Activated T-helper 1 cell treated with anti-CD3 and anti-CD28 coated beads, Interleukin-12 subunit alpha, Interleukin-12 subunit beta, Interleukin-2, Interleukin-4 antibody, amounts not matched to agents 30 ng/mL and 10 ng/mL and 1 ng/mL, durations not matched to agents 14 hours and 24 hours and 36 hours (primary cell): ENCODE measurements around the gene STX18. TPM values are rescaled to one million over a fixed set of nuclear protein-coding genes. Genes with fewer than 3 reads are reported as not detected.
"Not testable (repeated sequence)": the region's sequence is repeated elsewhere in the genome, so short reads cannot be mapped to it uniquely, and the experiment has no call there.

Experiments
- DNase-seq: peaks from one replicate; pipeline ENCODE4 v3.0.0; 2021; ENCODE audit warnings: low spot score
- H3K27ac Mint-ChIP-seq: one replicate; pipeline ENCODE4 v1.8.0; 2021; ENCODE audit warnings: mild to moderate bottlenecking, mixed read lengths
- H3K27me3 Mint-ChIP-seq: one replicate; pipeline ENCODE4 v1.8.0; 2022; ENCODE audit warnings: mild to moderate bottlenecking, moderate library complexity, mixed read lengths; ENCODE audit not compliant: insufficient read depth
- H3K36me3 Mint-ChIP-seq: one replicate; pipeline ENCODE4 v1.8.0; 2021; ENCODE audit warnings: low read depth, mixed read lengths
- H3K4me1 Mint-ChIP-seq: one replicate; pipeline ENCODE4 v1.8.0; 2021; ENCODE audit warnings: low read depth, mixed read lengths
- H3K4me3 Mint-ChIP-seq: one replicate; pipeline ENCODE4 v1.8.0; 2021; ENCODE audit warnings: mild to moderate bottlenecking, moderate library complexity, mixed read lengths
- H3K9me3 Mint-ChIP-seq: one replicate; pipeline ENCODE4 v1.8.0; 2021; ENCODE audit warnings: mixed read lengths
- intact Hi-C: fragments of 100-400 bp; cut with micrococcal nuclease; formaldehyde crosslinking; loops from one replicate; pipeline ENCODE4 v1.15.1; 2024
- total RNA-seq: library from RNA; stranded (reverse); gene quantifications from 2 replicates; pipeline ENCODE4 v1.2.3, GENCODE V29; 2022

The STX18 gene
- total RNA-seq, 1 donor from 2014 or later = 35.4 TPM

- peaks cover 3% of the 10 kb centered on the region for H3K36me3 Mint-ChIP-seq
- intact Hi-C loops = no loop called here
- H3K9me3 Mint-ChIP-seq = no peaks in the 10 kb centered on the region
- DNase-seq = no peak
- H3K4me1 Mint-ChIP-seq = peaks cover 4% of the 10 kb centered on the region
- no peak overlapping the region for H3K27ac Mint-ChIP-seq
- H3K4me3 Mint-ChIP-seq = no peak overlapping the region
- H3K27me3 Mint-ChIP-seq = no peaks in the 10 kb centered on the region
Observed at GRCh38 chr4:4519297-4519894, 22.5 kb downstream of the STX18 start.

- no peaks in the 10 kb centered on the region for H3K27me3 Mint-ChIP-seq
- H3K9me3 Mint-ChIP-seq = no peaks in the 10 kb centered on the region
- no peak for DNase-seq
- H3K27ac Mint-ChIP-seq = no peak overlapping the region
- H3K4me3 Mint-ChIP-seq = no peak overlapping the region
- H3K36me3 Mint-ChIP-seq = peaks cover 2% of the 10 kb centered on the region
- intact Hi-C loops = no loop called here
- no peaks in the 10 kb centered on the region for H3K4me1 Mint-ChIP-seq
Observed at GRCh38 chr4:4518747-4519146, 23.1 kb downstream of the STX18 start.

- Mint-ChIP-seq H3K9me3 (no peaks in the 10 kb centered on the region), H3K4me1 (no peaks in the 10 kb centered on the region), H3K27me3 (no peaks in the 10 kb centered on the region), H3K4me3 (no peak overlapping the region), H3K27ac (no peak overlapping the region), H3K36me3 (peaks cover 4% of the 10 kb centered on the region)
- DNase-seq = no peak
- intact Hi-C loops = no loop called here
Observed at GRCh38 chr4:4514786-4515185, 27.1 kb downstream of the STX18 start.

GRCh38 chr4:4512282-4512681 is 29.6 kb downstream of the STX18 start:
- no peaks in the 10 kb centered on the region for H3K27me3 Mint-ChIP-seq
- intact Hi-C loops = no loop called here
- no peaks in the 10 kb centered on the region for H3K4me1 Mint-ChIP-seq
- no peaks in the 10 kb centered on the region for H3K9me3 Mint-ChIP-seq
- H3K36me3 Mint-ChIP-seq = peaks cover 4% of the 10 kb centered on the region
- H3K27ac Mint-ChIP-seq = no peak overlapping the region
- no peak for DNase-seq
- no peak overlapping the region for H3K4me3 Mint-ChIP-seq

- intact Hi-C loops, H3K36me3 Mint-ChIP-seq, H3K9me3 Mint-ChIP-seq, H3K27ac Mint-ChIP-seq, H3K27me3 Mint-ChIP-seq, DNase-seq, H3K4me1 Mint-ChIP-seq, H3K4me3 Mint-ChIP-seq: not testable (repeated sequence)
Observed at GRCh38 chr4:4510641-4511040, 31.2 kb downstream of the STX18 start.

- no peaks in the 10 kb centered on the region for H3K27me3 Mint-ChIP-seq
- intact Hi-C loops = no loop called here
- H3K4me1 Mint-ChIP-seq = no peaks in the 10 kb centered on the region
- no peaks in the 10 kb centered on the region for H3K9me3 Mint-ChIP-seq
- peaks cover 4% of the 10 kb centered on the region for H3K36me3 Mint-ChIP-seq
- H3K4me3 Mint-ChIP-seq = no peak overlapping the region
- H3K27ac Mint-ChIP-seq = no peak overlapping the region
- no peak for DNase-seq
Observed at GRCh38 chr4:4509521-4509920, 32.3 kb downstream of the STX18 start.

- H3K4me3 Mint-ChIP-seq = no peak overlapping the region
- peaks cover 4% of the 10 kb centered on the region for H3K4me1 Mint-ChIP-seq
- H3K27me3 Mint-ChIP-seq = no peaks in the 10 kb centered on the region
- H3K27ac Mint-ChIP-seq = no peak overlapping the region
- DNase-seq = no peak
- peaks cover 4% of the 10 kb centered on the region for H3K36me3 Mint-ChIP-seq
- intact Hi-C loops = no loop called here
- no peaks in the 10 kb centered on the region for H3K9me3 Mint-ChIP-seq
Observed at GRCh38 chr4:4507923-4508322, 33.9 kb downstream of the STX18 start.

GRCh38 chr4:4507403-4507802 is 34.4 kb downstream of the STX18 start:
- Mint-ChIP-seq H3K27ac (no peak overlapping the region), H3K4me1 (peaks cover 9% of the 10 kb centered on the region), H3K36me3 (peaks cover 4% of the 10 kb centered on the region), H3K27me3 (no peaks in the 10 kb centered on the region), H3K9me3 (no peaks in the 10 kb centered on the region), H3K4me3 (no peak overlapping the region)
- intact Hi-C loops = no loop called here
- DNase-seq = no peak

- H3K27ac Mint-ChIP-seq = no peak overlapping the region
- DNase-seq = no peak
- no peaks in the 10 kb centered on the region for H3K9me3 Mint-ChIP-seq
- no peaks in the 10 kb centered on the region for H3K27me3 Mint-ChIP-seq
- intact Hi-C loops = no loop called here
- H3K4me1 Mint-ChIP-seq = peaks cover 10% of the 10 kb centered on the region
- peaks cover 4% of the 10 kb centered on the region for H3K36me3 Mint-ChIP-seq
- H3K4me3 Mint-ChIP-seq = no peak overlapping the region
Observed at GRCh38 chr4:4506961-4507360, 34.9 kb downstream of the STX18 start.

- H3K4me3 Mint-ChIP-seq, DNase-seq, H3K36me3 Mint-ChIP-seq, H3K27ac Mint-ChIP-seq, H3K9me3 Mint-ChIP-seq, intact Hi-C loops, H3K27me3 Mint-ChIP-seq: not testable (repeated sequence)
- peaks cover 10% of the 10 kb centered on the region for H3K4me1 Mint-ChIP-seq
Observed at GRCh38 chr4:4505211-4505610, 36.6 kb downstream of the STX18 start.

GRCh38 chr4:4504783-4505182 is 37.1 kb downstream of the STX18 start:
- no peaks in the 10 kb centered on the region for H3K9me3 Mint-ChIP-seq
- no peak overlapping the region for H3K27ac Mint-ChIP-seq

GRCh38 chr4:4502694-4503311 is 39.0 kb downstream of the STX18 start:
- no peaks in the 10 kb centered on the region for H3K27me3 Mint-ChIP-seq
- H3K4me3 Mint-ChIP-seq = peak overlapping the region; percentile 68
- H3K27ac Mint-ChIP-seq = peak overlapping the region; percentile 15
- H3K9me3 Mint-ChIP-seq = no peaks in the 10 kb centered on the region
- DNase-seq = no peak
- no peaks in the 10 kb centered on the region for H3K36me3 Mint-ChIP-seq
- intact Hi-C loops = loop anchor here (1.0 to 2.0 kb wide), 2 partner anchors 9 to 38 kb away; no protein-coding TSS in a partner anchor
- H3K4me1 Mint-ChIP-seq = peaks cover 10% of the 10 kb centered on the region

More at GRCh38 chr4:4504783-4505182, 37.1 kb downstream of the STX18 start:
- H3K4me3 Mint-ChIP-seq = no peak overlapping the region
- no peaks in the 10 kb centered on the region for H3K27me3 Mint-ChIP-seq
- DNase-seq = no peak
- no peaks in the 10 kb centered on the region for H3K36me3 Mint-ChIP-seq
- H3K4me1 Mint-ChIP-seq = peaks cover 10% of the 10 kb centered on the region
- intact Hi-C loops = no loop called here

GRCh38 chr4:4501679-4502078 is 40.2 kb downstream of the STX18 start:
- peaks cover 10% of the 10 kb centered on the region for H3K4me1 Mint-ChIP-seq
- no peak overlapping the region for H3K27ac Mint-ChIP-seq
- H3K36me3 Mint-ChIP-seq = no peaks in the 10 kb centered on the region
- no peaks in the 10 kb centered on the region for H3K27me3 Mint-ChIP-seq
- DNase-seq = no peak
- H3K4me3 Mint-ChIP-seq = no peak overlapping the region
- intact Hi-C loops = loop anchor here (1.0 to 2.0 kb wide), 2 partner anchors 7 to 39 kb away; no protein-coding TSS in a partner anchor
- no peaks in the 10 kb centered on the region for H3K9me3 Mint-ChIP-seq
